Hepatocyte (in vitro differentiated cells): Measurements from ENCODE around the gene RXRA.

Experiments used
- CTCF ChIP-seq: fragments of 200-600 bp; sonication (generic); IDR thresholded peaks from 2 replicates; pipeline ENCODE4 v1.5.1; 2016; ENCODE audit warnings: antibody characterized with exemption, mild to moderate bottlenecking; ENCODE audit not compliant: poor library complexity
- EZH2 ChIP-seq: fragments of 200-600 bp; sonication (generic); IDR thresholded peaks from 2 replicates; pipeline ENCODE4 v1.6.1; 2016; ENCODE audit warnings: antibody characterized with exemption, mild to moderate bottlenecking, borderline replicate concordance

- no peak for TF ChIP-seq CTCF
- TF ChIP-seq EZH2 = no peak
These were observed 92.1 kb downstream of the RXRA start for GRCh38 chr9:134418354-134418753.
